Tibial nerve (tissue), 3 donors: Measurements from ENCODE around the gene DHRS9.

Experiments used
- POLR2A ChIP-seq, 2 donors: fragments of 450-650 bp; IDR thresholded peaks; one replicate each; pipeline ENCODE4 v1.6.1; 2017; ENCODE audit warnings: antibody characterized with exemption in 2 of 2, mild to moderate bottlenecking in 2 of 2, moderate library complexity in 2 of 2
- TF ChIP-seq, protein P1 (sequence below), 5 experiments: fragments of 200-600 bp in 3 of 5; fragments of 450-650 bp in 2 of 5; sonication (generic) in 3 of 5; IDR thresholded peaks; one replicate each; pipeline ENCODE4 v1.5.1; 2016 to 2019; ENCODE audit warnings: antibody characterized with exemption in 5 of 5, mild to moderate bottlenecking in 3 of 5, moderate library complexity in 2 of 5

DNA sequence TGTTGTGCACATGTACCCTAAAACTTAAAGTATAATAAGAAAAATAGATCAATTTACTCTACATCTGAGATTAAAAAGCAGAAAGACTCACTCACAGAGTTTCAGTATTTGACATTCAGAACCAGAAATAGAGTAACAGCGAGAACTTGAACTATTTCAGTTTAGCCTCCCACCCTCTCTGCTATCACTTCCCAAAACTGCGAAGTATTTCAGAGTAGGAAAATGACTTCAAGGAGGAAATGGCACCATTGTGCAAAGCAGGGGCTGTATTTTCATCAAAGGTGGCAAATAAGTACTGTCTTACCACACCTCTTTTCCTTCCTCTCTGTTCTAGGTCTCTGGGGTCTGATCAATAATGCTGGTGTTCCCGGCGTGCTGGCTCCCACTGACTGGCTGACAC is 13.6 kb downstream of the DHRS9 start:
- TF ChIP-seq, protein P1, sequence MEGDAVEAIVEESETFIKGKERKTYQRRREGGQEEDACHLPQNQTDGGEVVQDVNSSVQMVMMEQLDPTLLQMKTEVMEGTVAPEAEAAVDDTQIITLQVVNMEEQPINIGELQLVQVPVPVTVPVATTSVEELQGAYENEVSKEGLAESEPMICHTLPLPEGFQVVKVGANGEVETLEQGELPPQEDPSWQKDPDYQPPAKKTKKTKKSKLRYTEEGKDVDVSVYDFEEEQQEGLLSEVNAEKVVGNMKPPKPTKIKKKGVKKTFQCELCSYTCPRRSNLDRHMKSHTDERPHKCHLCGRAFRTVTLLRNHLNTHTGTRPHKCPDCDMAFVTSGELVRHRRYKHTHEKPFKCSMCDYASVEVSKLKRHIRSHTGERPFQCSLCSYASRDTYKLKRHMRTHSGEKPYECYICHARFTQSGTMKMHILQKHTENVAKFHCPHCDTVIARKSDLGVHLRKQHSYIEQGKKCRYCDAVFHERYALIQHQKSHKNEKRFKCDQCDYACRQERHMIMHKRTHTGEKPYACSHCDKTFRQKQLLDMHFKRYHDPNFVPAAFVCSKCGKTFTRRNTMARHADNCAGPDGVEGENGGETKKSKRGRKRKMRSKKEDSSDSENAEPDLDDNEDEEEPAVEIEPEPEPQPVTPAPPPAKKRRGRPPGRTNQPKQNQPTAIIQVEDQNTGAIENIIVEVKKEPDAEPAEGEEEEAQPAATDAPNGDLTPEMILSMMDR (IDR thresholded peaks at IDR 0.05): no peak
- no peak for TF ChIP-seq POLR2A (IDR thresholded peaks at IDR 0.05)
